IMR-90 (cell line): ENCODE results near the gene IGF1R. TPM values are rescaled to one million over a fixed set of nuclear protein-coding genes. Genes with fewer than 3 reads are reported as not detected.

Source experiments
- ATAC-seq: fragments of 200-7000 bp; cut with Tn5 transposase; 2 replicates; pipeline ENCODE4 v1.9.1; 2020; ENCODE audit warnings: low read depth, mild to moderate bottlenecking, moderate library complexity
- BruUV-seq: library from RNA; stranded (reverse); fragments of 400-500 nt; replicated peaks from 2 replicates; lab custom pipeline; 2021; lab: Mats Ljungman, UMichigan
- CTCF ChIA-PET: fragments of 300-600 bp; formaldehyde crosslinking; extraction: SDS; loops from one replicate; lab custom pipeline; 2021; ENCODE audit warnings: antibody characterized with exemption; lab: Yijun Ruan, JAX
- POLR2A ChIA-PET: fragments of 300-600 bp; sonication (Branson Sonifier 250); formaldehyde crosslinking; loops from one replicate; lab custom pipeline; 2022; ENCODE audit warnings: antibody characterized with exemption; ENCODE audit not compliant: unreplicated experiment; lab: Charles Lee
- DNase-seq: peaks from one replicate; pipeline ENCODE4 v3.0.0; 2013
- H2AFZ ChIP-seq: replicated peaks from 2 replicates; pipeline ENCODE3; 2013; ENCODE audit warnings: low read length, mild to moderate bottlenecking; ENCODE audit not compliant: poor library complexity
- H2AK5ac ChIP-seq: 2 replicates; pipeline ENCODE4 v1.6.1; 2013; ENCODE audit warnings: low read depth, low read length, inconsistent platforms
- H2AK9ac ChIP-seq: replicated peaks from 2 replicates; pipeline ENCODE3; 2013; ENCODE audit warnings: mild to moderate bottlenecking, low read depth, low read length, moderate library complexity; ENCODE audit not compliant: poor library complexity
- H2BK120ac ChIP-seq: 2 replicates; pipeline ENCODE4 v1.6.1; 2013; ENCODE audit warnings: low read depth, low read length, inconsistent platforms
- H2BK15ac ChIP-seq: 3 replicates; pipeline ENCODE4 v1.6.1; 2013; ENCODE audit warnings: low read depth, low read length, inconsistent platforms
- H2BK20ac ChIP-seq: 2 replicates; pipeline ENCODE4 v1.6.1; 2013; ENCODE audit warnings: low read depth, mild to moderate bottlenecking, inconsistent platforms, low read length, moderate library complexity
- H2BK5ac ChIP-seq: 2 replicates; pipeline ENCODE4 v1.6.1; 2013; ENCODE audit warnings: mild to moderate bottlenecking, low read depth, low read length, inconsistent platforms; ENCODE audit not compliant: poor library complexity, severe bottlenecking
- H3K14ac ChIP-seq: replicated peaks from 2 replicates; pipeline ENCODE4 v1.6.1; 2013; ENCODE audit warnings: low read depth, low read length, inconsistent platforms
- H3K18ac ChIP-seq: 2 replicates; pipeline ENCODE4 v1.6.1; 2013; ENCODE audit warnings: low read depth, low read length, control low read depth
- H3K23ac ChIP-seq: 2 replicates; pipeline ENCODE4 v1.6.1; 2013; ENCODE audit warnings: low read depth, low read length, inconsistent platforms
- H3K27ac ChIP-seq: 2 replicates; pipeline ENCODE4 v1.5.1; 2013; ENCODE audit warnings: mild to moderate bottlenecking, control low read depth, low read length; ENCODE audit not compliant: insufficient read depth
- H3K27me3 ChIP-seq: 2 replicates; pipeline ENCODE4 v1.6.1; 2013; ENCODE audit warnings: low read length; ENCODE audit not compliant: control insufficient read depth, insufficient read depth
- H3K36me3 ChIP-seq: 2 replicates; pipeline ENCODE4 v1.6.1; 2013; ENCODE audit warnings: low read length, mixed read lengths; ENCODE audit not compliant: control insufficient read depth, insufficient read depth
- H3K4ac ChIP-seq: 2 replicates; pipeline ENCODE4 v1.6.1; 2013; ENCODE audit warnings: low read depth, low read length, inconsistent platforms
- H3K4me1 ChIP-seq: 2 replicates; pipeline ENCODE4 v1.6.1; 2013; ENCODE audit warnings: low read length, mixed read lengths; ENCODE audit not compliant: control insufficient read depth, insufficient read depth
- H3K4me2 ChIP-seq: 2 replicates; pipeline ENCODE4 v1.6.1; 2013; ENCODE audit warnings: low read depth, mild to moderate bottlenecking, control low read depth, low read length, moderate library complexity
- H3K4me3 ChIP-seq: 2 replicates; pipeline ENCODE4 v1.5.1; 2013; ENCODE audit warnings: low read depth, mild to moderate bottlenecking, control low read depth, low read length, moderate library complexity; ENCODE audit not compliant: insufficient read depth
- H3K56ac ChIP-seq: 2 replicates; pipeline ENCODE4 v1.6.1; 2013; ENCODE audit warnings: low read length, inconsistent platforms; ENCODE audit not compliant: insufficient read depth; ENCODE audit errors: extremely low read depth
- H3K79me1 ChIP-seq, 2 experiments: 2 replicates each; pipeline ENCODE4 v1.6.1; 2013; ENCODE audit warnings: low read length in 2 of 2, inconsistent platforms in 1 of 2, low read depth in 1 of 2
- H3K9ac ChIP-seq: 2 replicates; pipeline ENCODE4 v1.6.1; 2013; ENCODE audit warnings: low read depth, low read length, control low read depth
- H3K9me1 ChIP-seq: 2 replicates; pipeline ENCODE4 v1.6.1; 2013; ENCODE audit warnings: low read length, inconsistent platforms; ENCODE audit not compliant: insufficient read depth
- H3K9me3 ChIP-seq: 2 replicates; pipeline ENCODE4 v1.6.1; 2013; ENCODE audit warnings: low read length; ENCODE audit not compliant: control insufficient read depth, insufficient read depth
- H4K20me1 ChIP-seq: 2 replicates; pipeline ENCODE4 v1.6.1; 2013; ENCODE audit warnings: low read length, inconsistent platforms; ENCODE audit not compliant: insufficient read depth
- H4K5ac ChIP-seq: 2 replicates; pipeline ENCODE4 v1.6.1; 2013; ENCODE audit warnings: mild to moderate bottlenecking, low read depth, low read length, control low read depth
- H4K8ac ChIP-seq, 2 experiments: 2 replicates each; pipeline ENCODE4 v1.6.1; 2013; ENCODE audit warnings: low read depth in 2 of 2, low read length in 2 of 2, control low read depth in 1 of 2, inconsistent platforms in 1 of 2
- H4K91ac ChIP-seq: 2 replicates; pipeline ENCODE4 v1.6.1; 2013; ENCODE audit warnings: low read depth, low read length, inconsistent platforms; ENCODE audit not compliant: insufficient read depth
- RAD21 ChIP-seq: IDR thresholded peaks from 2 replicates; pipeline ENCODE4 v1.6.1; 2012; ENCODE audit warnings: low read length, improper control_type of control experiment
- RCOR1 ChIP-seq: IDR thresholded peaks from 2 replicates; pipeline ENCODE4 v1.6.1; 2012; ENCODE audit warnings: mild to moderate bottlenecking, low read length, improper control_type of control experiment; ENCODE audit not compliant: insufficient replicate concordance
- WGBS, 2 experiments: methylation state at CpG; one replicate each; pipeline versions ENCODE4 v1.1.5 to v1.1.7; 2013; ENCODE audit warnings: missing lambda C conversion rate in 2 of 2; ENCODE audit not compliant: insufficient read length in 1 of 2; ENCODE audit errors: extremely low coverage in 2 of 2; 5-methylcytosine and 5-hydroxymethylcytosine counted together
- dilution Hi-C: fragments of 300-500 bp; cut with HindIII; formaldehyde crosslinking; loops from one replicate; pipeline ENCODE4 v1.14.3; 2018; ENCODE audit warnings: low sequenced_read_pairs; ENCODE audit not compliant: unreplicated experiment
- in situ Hi-C: fragments of 300-500 bp; cut with MboI; formaldehyde crosslinking; loops from 3 replicates; pipeline ENCODE4 v1.14.3; 2019; ENCODE audit warnings: low sequenced_read_pairs, inconsistent platforms, mixed read lengths
- intact Hi-C: fragments of 100-400 bp; cut with micrococcal nuclease; formaldehyde crosslinking; loops from 2 replicates; pipeline ENCODE4 v1.10.0; 2022
- polyA plus RNA-seq, 3 experiments: library from polyadenylated mRNA; depleted of rRNA; stranded (reverse); fragments of >200 nt; gene quantifications; 2 replicates each; pipeline ENCODE4 v1.2.3, GENCODE V29; 2012; ENCODE audit warnings: low replicate concordance in 1 of 3
- total RNA-seq: library from RNA; depleted of rRNA; stranded (reverse); fragments of >200 nt; gene quantifications from 2 replicates; pipeline ENCODE4 v1.2.3, GENCODE V29; 2012

Gene IGF1R
- total and polyA plus RNA-seq, 2 of the 4 experiments (the other 2 are of a cell fraction): 24.0 to 24.9 TPM

- Histone ChIP-seq H3K4me3 (peak overlapping the region; percentile 85), H3K27me3 (peaks cover 10% of the 10 kb centered on the region), H2BK20ac (no peak overlapping the region), H2AK9ac (peak overlapping the region; percentile 81), H4K8ac (no peak overlapping the region), H3K4ac (peak overlapping the region; percentile 39), H2BK5ac (peak overlapping the region; percentile 92), H3K23ac (peak overlapping the region; percentile 72; the same call in 1 of the 2 replicates), H3K4me2 (no peak overlapping the region), H2AFZ (peak overlapping the region; percentile 88), H3K4me1 (peaks cover 3% of the 10 kb centered on the region), H3K14ac (peak overlapping the region; percentile 55; the same call in 1 of the 2 replicates), H3K56ac (peak overlapping the region; percentile 62), H4K5ac (no peak overlapping the region), H4K91ac (0 out of 2 replicates have a peak overlapping the region, but pooled peaks have one; percentile 35), H3K18ac (peak overlapping the region; percentile 77), H2BK15ac (no peak overlapping the region), H3K9ac (peak overlapping the region; percentile 85), H2AK5ac (no peak overlapping the region), H3K9me3 (no peaks in the 10 kb centered on the region), H3K79me1 (peaks cover 0 to 8% of the 10 kb centered on the region in 2 experiments; a peak in 2 of 4 replicates), H4K20me1 (peaks cover 30% of the 10 kb centered on the region), H3K36me3 (no peaks in the 10 kb centered on the region), H3K27ac (peak overlapping the region; percentile 78), H2BK120ac (peak overlapping the region; percentile 10; the same call in 1 of the 2 replicates), H3K9me1 (no peaks in the 10 kb centered on the region; the same call in 1 of the 2 replicates)
- ATAC-seq: peak; percentile 15
- peak; percentile 47 for DNase-seq
- CTCF ChIA-PET: no interaction called here
- in situ Hi-C loops (no loop called here), dilution Hi-C loops (no loop called here), intact Hi-C loops (loop anchor here (1.0 to 2.0 kb wide), 3 partner anchors 130 to 410 kb away; no protein-coding TSS in a partner anchor)
- TF ChIP-seq RCOR1 (no peak), RAD21 (0 out of 2 replicates have a peak, but pooled peaks have one; percentile 19)
- 0% methylated on average over 17 of the region's 121 CpGs; no CpG with 5 or more reads in 1 of the 2 experiments for WGBS, 2 experiments
- POLR2A ChIA-PET: interaction anchor here (0.6 kb wide), 3 partner anchors 114 to 208 kb away, joined by 3 to 8 read pairs (median 4); no protein-coding TSS in a partner anchor
- TSS peak; percentile 63 for BruUV-seq
These were observed 524 bp downstream of the IGF1R start for GRCh38 chr15:98648654-98649471.
